B cell (primary cell): Measurements from ENCODE around the gene RIPOR3. TPM values are rescaled to one million over a fixed set of nuclear protein-coding genes. Genes with fewer than 3 reads are reported as not detected.

Source experiments
- ATAC-seq: fragments of 200-7000 bp; cut with Tn5 transposase; one replicate; pipeline ENCODE4 v1.10.0; 2021; ENCODE audit warnings: low read depth, mild to moderate bottlenecking, moderate number of reproducible peaks, moderate library complexity
- CTCF ChIA-PET: fragments of 350-600 bp; sonication (Branson Sonifier 250); formaldehyde crosslinking; loops from one replicate; lab custom pipeline; 2021; ENCODE audit warnings: antibody characterized with exemption, inconsistent platforms; lab: Charles Lee
- POLR2A ChIA-PET: fragments of 350-600 bp; sonication (Branson Sonifier 250); formaldehyde crosslinking; loops from one replicate; lab custom pipeline; 2021; ENCODE audit warnings: antibody characterized with exemption; lab: Charles Lee
- DNase-seq: peaks from one replicate; pipeline ENCODE4 v3.0.0; 2013
- H2AFZ ChIP-seq: 2 replicates; pipeline ENCODE4 v1.6.1; 2012; ENCODE audit warnings: mild to moderate bottlenecking, low read depth, low read length; ENCODE audit not compliant: insufficient read depth, poor library complexity, severe bottlenecking
- H3K27ac ChIP-seq, 2 donors: 1 replicate in 1 of 2; 2 replicates in 1 of 2; pipeline ENCODE4 v1.5.1; 2012 to 2013; ENCODE audit warnings: low read length in 2 of 2, mild to moderate bottlenecking in 2 of 2, moderate library complexity in 1 of 2
- H3K27me3 ChIP-seq, 4 experiments: fragments of 200-600 bp in 1 of 4; sonication (generic) in 1 of 4; replicated peaks in 1 of 4; 1 replicate in 2 of 4; 2 replicates in 2 of 4; pipeline versions ENCODE4 v1.6.1 to v1.7.0; 2013 to 2016; ENCODE audit warnings: low read length in 3 of 4, mild to moderate bottlenecking in 2 of 4, mixed read lengths in 1 of 4, moderate library complexity in 1 of 4; ENCODE audit not compliant: insufficient read depth in 4 of 4, control insufficient read depth in 3 of 4; ENCODE audit errors: control extremely low read depth in 1 of 4
- H3K36me3 ChIP-seq, 2 experiments: replicated peaks in 1 of 2; 1 replicate in 1 of 2; 2 replicates in 1 of 2; pipeline versions ENCODE4 v1.6.1 to v1.7.1; 2013; ENCODE audit warnings: low read length in 1 of 2; ENCODE audit not compliant: insufficient read depth in 2 of 2, control insufficient read depth in 1 of 2; ENCODE audit errors: control extremely low read depth in 1 of 2, extremely low read depth in 1 of 2
- H3K4me1 ChIP-seq, 2 donors: fragments of 200-600 bp in 1 of 2; sonication (generic) in 1 of 2; 1 replicate in 1 of 2; 2 replicates in 1 of 2; pipeline versions ENCODE4 v1.5.1 to v1.6.1; 2013 to 2017; ENCODE audit warnings: low read length in 2 of 2; ENCODE audit not compliant: control insufficient read depth in 2 of 2, insufficient read depth in 2 of 2
- H3K4me2 ChIP-seq: replicated peaks from 2 replicates; pipeline ENCODE3; 2012; ENCODE audit warnings: mild to moderate bottlenecking, low read depth, low read length; ENCODE audit not compliant: poor library complexity, severe bottlenecking
- H3K4me3 ChIP-seq, 5 experiments: fragments of 200-600 bp in 1 of 5; sonication (generic) in 1 of 5; 1 replicate in 3 of 5; 2 replicates in 2 of 5; pipeline versions ENCODE4 v1.5.1 to v1.7.0; 2011 to 2016; ENCODE audit warnings: low read length in 4 of 5, mild to moderate bottlenecking in 4 of 5, low read depth in 2 of 5, control low read depth in 1 of 5, moderate library complexity in 1 of 5; ENCODE audit not compliant: insufficient read depth in 1 of 5; ENCODE audit errors: control extremely low read depth in 1 of 5, extremely low read depth in 1 of 5
- H3K79me2 ChIP-seq: fragments of 200-600 bp; sonication (generic); one replicate; pipeline ENCODE4 v1.6.0; 2016; ENCODE audit warnings: low read length; ENCODE audit not compliant: control insufficient read depth, insufficient read depth
- H3K9ac ChIP-seq: fragments of 200-600 bp; sonication (generic); 2 replicates; pipeline ENCODE4 v1.6.1; 2017; ENCODE audit warnings: mild to moderate bottlenecking, low read length, moderate library complexity
- H3K9me3 ChIP-seq, 3 donors: one replicate each; pipeline versions ENCODE4 v1.6.1 to v1.7.1; 2013; ENCODE audit warnings: low read length in 2 of 3; ENCODE audit not compliant: control insufficient read depth in 2 of 3, insufficient read depth in 1 of 3; ENCODE audit errors: control extremely low read depth in 1 of 3
- H4K20me1 ChIP-seq: 2 replicates; pipeline ENCODE4 v1.6.0; 2012; ENCODE audit warnings: mild to moderate bottlenecking, low read length; ENCODE audit not compliant: insufficient read depth, control insufficient read depth, poor library complexity, severe bottlenecking
- H3K27ac Mint-ChIP-seq: one replicate; pipeline ENCODE4 v1.8.0; 2021; ENCODE audit warnings: mixed read lengths
- H3K27me3 Mint-ChIP-seq: one replicate; pipeline ENCODE4 v1.8.0; 2021; ENCODE audit warnings: mixed read lengths
- H3K4me1 Mint-ChIP-seq: one replicate; pipeline ENCODE4 v1.8.0; 2021; ENCODE audit warnings: mixed read lengths
- H3K4me3 Mint-ChIP-seq: one replicate; pipeline ENCODE4 v1.8.0; 2021; ENCODE audit warnings: mixed read lengths
- H3K9me3 Mint-ChIP-seq: one replicate; pipeline ENCODE4 v1.8.0; 2022; ENCODE audit warnings: mixed read lengths; ENCODE audit not compliant: insufficient read depth
- EZH2 ChIP-seq: IDR thresholded peaks from 2 replicates; pipeline ENCODE4 v1.6.1; 2012; ENCODE audit warnings: borderline replicate concordance, low read depth, mild to moderate bottlenecking, moderate library complexity, low read length; ENCODE audit not compliant: insufficient read depth, poor library complexity, severe bottlenecking
- WGBS: methylation state at CpG from one replicate; pipeline ENCODE4 v1.1.5; 2013; ENCODE audit warnings: missing lambda C conversion rate; ENCODE audit not compliant: insufficient coverage; 5-methylcytosine and 5-hydroxymethylcytosine counted together
- intact Hi-C: fragments of 100-400 bp; cut with micrococcal nuclease; formaldehyde crosslinking; loops from one replicate; pipeline ENCODE4 v1.10.0; 2022
- polyA plus RNA-seq: library from polyadenylated mRNA; depleted of rRNA; stranded (reverse); fragments of >200 nt; gene quantifications from 2 replicates; pipeline ENCODE4 v1.2.3, GENCODE V29; 2012
- total RNA-seq, 2 donors: library from RNA; stranded (reverse); fragments of 120-200 nt in 1 of 2; gene quantifications; 1 replicate in 1 of 2; 2 replicates in 1 of 2; pipeline versions ENCODE4 v1.2.3 to v1.2.4, GENCODE V29; 2013 to 2022
- TF ChIP-seq, protein P1 (sequence below): fragments of 200-600 bp; IDR thresholded peaks from one replicate; pipeline ENCODE4 v1.8.0; 2022; ENCODE audit warnings: antibody characterized with exemption, mild to moderate bottlenecking

Gene RIPOR3
- total and polyA plus RNA-seq, 2 donors (not counting 1 experiment from before 2014, with no cell fraction given) = 0.09 to 0.27 TPM

DNA sequence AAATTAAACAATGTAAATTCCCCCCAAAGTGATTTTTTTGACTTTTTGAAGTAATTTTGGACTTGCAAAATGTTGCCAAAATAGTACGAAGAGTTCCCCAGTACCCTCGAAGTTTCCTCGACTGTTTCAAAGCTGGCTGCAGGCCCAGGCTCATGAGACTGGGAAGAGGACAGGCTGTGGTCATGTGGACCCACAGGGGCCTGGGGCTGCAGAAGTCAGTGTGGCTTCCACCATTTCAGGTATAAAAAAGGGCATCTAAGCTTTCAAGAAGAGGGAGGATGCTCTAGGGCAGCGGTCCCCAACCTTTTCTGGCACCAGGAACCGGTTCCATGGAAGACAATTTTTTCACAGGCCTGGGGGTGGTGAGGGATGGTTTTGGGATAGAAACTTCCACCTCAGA lies 106.1 kb downstream of the RIPOR3 start:
- Histone ChIP-seq H3K36me3 (peaks cover 9 to 82% of the 10 kb centered on the region in 2 experiments), H2AFZ (no peak overlapping the region), H3K79me2 (peaks cover 34% of the 10 kb centered on the region), H3K4me3 (no peak overlapping the region), H3K27me3 (no peaks in the 10 kb centered on the region), H3K4me1 (peaks cover 20 to 32% of the 10 kb centered on the region in 2 donors), H3K9ac (no peak overlapping the region), H3K9me3 (no peaks in the 10 kb centered on the region), H4K20me1 (peaks cover 35% of the 10 kb centered on the region), H3K4me2 (no peak overlapping the region), H3K27ac (no peak overlapping the region)
- H3K4me1 Mint-ChIP-seq = peaks cover 37% of the 10 kb centered on the region
- TF ChIP-seq, protein P1, sequence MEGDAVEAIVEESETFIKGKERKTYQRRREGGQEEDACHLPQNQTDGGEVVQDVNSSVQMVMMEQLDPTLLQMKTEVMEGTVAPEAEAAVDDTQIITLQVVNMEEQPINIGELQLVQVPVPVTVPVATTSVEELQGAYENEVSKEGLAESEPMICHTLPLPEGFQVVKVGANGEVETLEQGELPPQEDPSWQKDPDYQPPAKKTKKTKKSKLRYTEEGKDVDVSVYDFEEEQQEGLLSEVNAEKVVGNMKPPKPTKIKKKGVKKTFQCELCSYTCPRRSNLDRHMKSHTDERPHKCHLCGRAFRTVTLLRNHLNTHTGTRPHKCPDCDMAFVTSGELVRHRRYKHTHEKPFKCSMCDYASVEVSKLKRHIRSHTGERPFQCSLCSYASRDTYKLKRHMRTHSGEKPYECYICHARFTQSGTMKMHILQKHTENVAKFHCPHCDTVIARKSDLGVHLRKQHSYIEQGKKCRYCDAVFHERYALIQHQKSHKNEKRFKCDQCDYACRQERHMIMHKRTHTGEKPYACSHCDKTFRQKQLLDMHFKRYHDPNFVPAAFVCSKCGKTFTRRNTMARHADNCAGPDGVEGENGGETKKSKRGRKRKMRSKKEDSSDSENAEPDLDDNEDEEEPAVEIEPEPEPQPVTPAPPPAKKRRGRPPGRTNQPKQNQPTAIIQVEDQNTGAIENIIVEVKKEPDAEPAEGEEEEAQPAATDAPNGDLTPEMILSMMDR = no peak
- intact Hi-C loops = no loop called here
- ChIA-PET POLR2A (no interaction called here), CTCF (interaction anchor here (0.7 to 5.9 kb wide), 8 partner anchors 9 to 897 kb away, joined by 3 to 69 read pairs (median 4); no protein-coding TSS in a partner anchor)
- H3K9me3 Mint-ChIP-seq = no peaks in the 10 kb centered on the region
- no peaks in the 10 kb centered on the region for H3K27me3 Mint-ChIP-seq
- ATAC-seq (no peak), DNase-seq (no peak)
- no peak overlapping the region for H3K27ac Mint-ChIP-seq
- no peak overlapping the region for H3K4me3 Mint-ChIP-seq
- 54% methylated on average over 3 of the region's 5 CpGs for WGBS

DNA sequence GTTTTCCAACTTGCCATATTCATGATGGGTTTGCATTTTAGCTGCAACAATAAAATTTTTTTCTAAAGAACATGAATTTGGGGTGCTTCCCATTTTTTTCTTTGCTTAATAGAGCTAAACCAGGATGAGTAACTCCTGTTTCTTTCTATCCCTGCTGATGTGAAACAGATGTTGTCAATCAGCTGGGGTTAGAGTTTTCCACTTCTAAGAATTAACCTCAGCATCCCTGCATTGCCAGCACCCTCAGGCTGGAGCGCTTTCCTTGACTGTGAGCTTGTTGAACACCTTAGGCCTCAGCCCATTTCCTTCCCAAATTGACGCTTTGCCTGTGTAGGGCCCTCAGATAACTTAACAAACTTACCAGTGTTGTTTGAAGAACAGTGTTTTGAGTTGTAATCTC lies 106.7 kb downstream of the RIPOR3 start:
- TF ChIP-seq EZH2 = no peak
- TF ChIP-seq, protein P1 = no peak
- DNase-seq = no peak
- no peak for ATAC-seq
- Histone ChIP-seq H3K4me3 (no peak overlapping the region), H3K36me3 (peaks cover 9 to 84% of the 10 kb centered on the region in 2 experiments), H3K27me3 (no peaks in the 10 kb centered on the region), H2AFZ (no peak overlapping the region), H3K79me2 (peaks cover 38% of the 10 kb centered on the region), H3K9ac (no peak overlapping the region), H3K9me3 (no peaks in the 10 kb centered on the region), H4K20me1 (peaks cover 40% of the 10 kb centered on the region), H3K27ac (no peak overlapping the region), H3K4me1 (peaks cover 20 to 35% of the 10 kb centered on the region in 2 donors), H3K4me2 (no peak overlapping the region)
- Mint-ChIP-seq H3K9me3 (no peaks in the 10 kb centered on the region), H3K4me1 (peaks cover 42% of the 10 kb centered on the region), H3K4me3 (no peak overlapping the region), H3K27me3 (no peaks in the 10 kb centered on the region), H3K27ac (peak overlapping the region; percentile 38)
- intact Hi-C loops = loop anchor here (5.0 kb wide), 1 partner anchor 163 kb away; no protein-coding TSS in a partner anchor
- CTCF ChIA-PET = interaction anchor here (0.5 to 5.9 kb wide), 11 partner anchors 8 to 898 kb away, joined by 3 to 69 read pairs (median 3); no protein-coding TSS in a partner anchor
- WGBS = no CpG with 5 or more reads among the region's 2 CpGs
- POLR2A ChIA-PET = no interaction called here
